HG02884 (cell line): ENCODE measurements around the gene DRAP1.
"Not testable (repeated sequence)": the region's sequence is repeated elsewhere in the genome, so short reads cannot be mapped to it uniquely, and the experiment has no call there.

ENCODE experiments used
- ATAC-seq: cut with Tn5 transposase; IDR thresholded peaks from one replicate; pipeline ENCODE4 v1.9.1; 2021; ENCODE audit warnings: mild to moderate bottlenecking, moderate library complexity; ENCODE audit not compliant: unreplicated experiment

DRAP1 gene

GRCh38 chr11:65927904-65928397, 8.7 kb downstream of the DRAP1 start:
- ATAC-seq = peak; percentile 52

- ATAC-seq = no peak
Observed at GRCh38 chr11:65928667-65929066, 9.4 kb downstream of the DRAP1 start.

DNA sequence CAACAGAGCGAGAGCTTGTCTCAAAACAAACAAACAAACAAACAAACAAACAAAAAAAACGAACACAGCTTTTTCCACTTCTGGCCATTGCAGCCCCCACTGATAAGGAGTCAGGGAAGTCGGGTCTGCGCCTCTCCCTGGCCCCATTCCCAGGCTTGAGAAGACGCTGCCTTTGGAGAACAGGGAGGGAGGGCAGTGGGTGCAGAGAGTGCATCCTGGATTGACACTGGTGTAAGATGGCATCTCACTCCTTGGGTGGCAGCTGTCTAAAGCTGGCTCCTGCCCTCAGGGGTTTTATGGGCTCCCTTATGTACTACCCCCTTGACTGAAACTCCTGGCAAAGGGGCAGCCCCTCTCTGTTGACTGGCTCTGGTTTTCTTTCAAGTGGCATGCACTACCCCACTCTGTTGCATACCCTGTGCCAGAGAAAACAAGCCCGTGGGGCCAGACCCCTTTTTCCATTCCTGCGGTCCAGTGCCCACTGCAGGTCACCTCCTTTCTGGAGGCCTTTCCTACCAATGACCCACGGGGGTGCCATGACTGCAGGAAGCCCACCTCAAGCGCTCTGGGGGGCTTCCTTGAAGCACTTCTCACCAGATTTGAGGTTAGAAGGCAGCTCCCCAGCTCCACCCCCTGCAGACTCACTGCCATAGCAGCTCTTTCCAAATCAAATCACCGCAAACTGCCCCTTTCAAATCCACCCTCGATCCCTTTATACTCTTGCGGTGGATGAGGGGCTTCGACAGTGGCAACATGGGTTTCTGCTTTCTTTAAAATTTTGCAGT, 12.7 kb downstream of the DRAP1 start:
- ATAC-seq = no peak

GRCh38 chr11:65932558-65932919, 13.3 kb downstream of the DRAP1 start:
- no peak for ATAC-seq

DNA sequence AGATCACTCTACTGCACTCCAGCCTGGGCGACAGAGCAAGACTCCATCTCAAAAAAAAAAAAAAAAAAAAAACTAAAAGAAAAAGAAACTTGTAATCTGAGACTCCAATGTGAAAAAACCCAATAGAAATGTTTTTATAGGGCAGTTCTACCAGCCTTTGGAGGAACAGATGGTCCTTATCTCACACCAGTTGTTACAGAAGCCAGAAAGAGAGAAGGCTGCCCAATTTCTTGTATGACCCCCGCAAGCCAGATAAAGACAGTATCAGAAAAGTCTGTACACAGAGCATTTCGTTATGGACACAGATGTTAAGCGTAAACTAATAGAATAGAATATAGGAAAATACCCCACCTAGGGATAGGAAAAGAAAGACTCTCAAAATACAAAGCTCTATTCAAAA, 14.8 kb downstream of the DRAP1 start:
- no peak for ATAC-seq

DNA sequence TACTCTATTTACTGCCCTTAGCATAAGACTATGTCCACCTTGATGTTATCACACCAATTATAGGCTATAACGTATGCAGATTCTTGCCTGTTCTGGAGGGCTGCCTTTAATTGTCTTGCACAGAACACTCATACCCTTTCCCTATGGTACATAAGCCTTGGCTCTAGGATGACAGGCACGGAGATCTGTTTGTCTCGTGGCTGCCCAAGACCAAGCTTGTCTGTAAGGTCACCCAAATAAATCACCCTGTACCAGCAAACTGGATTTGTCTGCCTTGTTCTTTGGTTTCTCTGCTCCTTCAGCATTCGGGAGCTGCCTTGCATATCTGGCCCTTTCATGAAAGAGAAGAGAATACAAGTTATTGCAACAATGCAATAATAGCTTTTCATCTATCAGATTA, 18.5 kb downstream of the DRAP1 start:
- ATAC-seq = no peak

DNA sequence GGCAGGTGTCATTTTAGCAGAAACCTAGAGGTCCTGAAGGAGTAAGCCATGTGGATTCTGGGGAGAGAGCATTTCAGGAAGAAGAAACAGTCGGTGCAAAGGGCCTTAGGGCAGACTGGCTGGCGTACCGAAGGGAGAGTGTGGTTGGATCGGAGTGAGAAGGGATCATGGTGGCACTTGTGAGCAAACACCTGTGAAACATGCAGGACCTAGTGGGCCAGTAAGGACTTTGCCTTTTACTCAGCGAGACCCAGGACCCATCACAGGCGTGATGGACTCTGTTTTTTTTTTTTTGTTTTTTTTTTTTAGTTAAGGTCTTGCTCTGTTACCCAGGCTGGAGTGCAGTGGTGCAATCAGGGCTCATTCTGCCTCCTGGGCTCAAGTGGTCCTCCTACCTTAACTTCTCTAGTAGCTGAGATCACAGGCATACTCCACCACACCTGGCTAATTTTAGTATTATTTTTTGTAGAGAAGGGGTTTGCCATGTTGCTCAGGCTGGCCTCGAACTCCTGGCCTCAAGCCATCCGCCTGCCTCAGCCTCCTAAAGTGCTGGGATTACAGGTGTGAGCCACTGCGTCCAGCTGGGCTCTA, 22.6 kb downstream of the DRAP1 start:
- no peak for ATAC-seq

DNA sequence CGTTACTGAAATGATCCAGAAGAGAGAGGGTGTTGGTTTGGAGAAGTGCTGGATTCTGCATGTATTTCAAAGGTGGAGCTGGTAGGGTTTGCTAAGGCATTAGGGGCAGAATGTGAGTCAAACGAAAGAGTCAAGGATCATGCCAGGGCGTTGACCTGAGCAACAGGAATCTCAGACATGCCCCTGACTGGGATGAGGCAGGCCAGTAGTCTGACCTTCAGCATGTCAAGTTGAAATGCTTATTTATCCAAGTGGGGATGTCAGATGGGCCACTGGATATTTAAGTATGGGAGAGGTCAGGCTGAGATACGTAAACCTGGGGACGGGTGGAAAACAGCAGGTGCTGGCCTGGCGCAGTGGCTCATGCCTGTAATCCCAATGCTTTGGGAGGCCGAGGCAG, 23.3 kb downstream of the DRAP1 start:
- no peak for ATAC-seq

GRCh38 chr11:65944191-65944590, 25.0 kb downstream of the DRAP1 start:
- ATAC-seq = no peak

GRCh38 chr11:65944767-65945166, 25.5 kb downstream of the DRAP1 start:
- no peak for ATAC-seq

DNA sequence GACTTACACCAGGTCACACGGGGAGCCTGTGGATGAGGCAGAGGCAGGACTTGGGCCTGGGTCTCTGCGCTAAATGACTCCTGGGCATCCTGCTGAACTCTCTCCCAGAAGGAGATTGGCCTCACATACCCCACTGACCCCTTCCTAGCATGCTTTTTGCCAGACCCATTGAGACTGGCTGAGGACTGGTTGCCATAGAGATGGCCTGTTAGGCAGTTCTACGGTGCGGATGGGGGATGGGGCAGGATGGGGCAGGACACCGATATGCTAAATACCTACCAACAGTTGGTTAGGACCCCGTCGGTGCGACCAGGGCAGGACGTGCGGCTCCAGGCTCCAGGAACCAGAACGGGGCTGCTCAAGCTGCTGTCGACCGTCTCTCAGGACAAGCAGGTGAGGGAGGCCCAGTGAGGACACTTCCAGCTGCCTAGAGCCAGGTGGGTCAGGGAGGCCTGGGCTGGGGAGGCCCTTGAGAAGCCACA, 26.2 kb downstream of the DRAP1 start, which contains the start of gene TSGA10IP:
Gene TSGA10IP (plus strand): TSS at position 51 of the 482 bp plus-strand sequence. CDS start 196 bp downstream, at position 247.
- ATAC-seq = no peak

GRCh38 chr11:65945941-65946558, 26.8 kb downstream of the DRAP1 start:
- no peak for ATAC-seq

DNA sequence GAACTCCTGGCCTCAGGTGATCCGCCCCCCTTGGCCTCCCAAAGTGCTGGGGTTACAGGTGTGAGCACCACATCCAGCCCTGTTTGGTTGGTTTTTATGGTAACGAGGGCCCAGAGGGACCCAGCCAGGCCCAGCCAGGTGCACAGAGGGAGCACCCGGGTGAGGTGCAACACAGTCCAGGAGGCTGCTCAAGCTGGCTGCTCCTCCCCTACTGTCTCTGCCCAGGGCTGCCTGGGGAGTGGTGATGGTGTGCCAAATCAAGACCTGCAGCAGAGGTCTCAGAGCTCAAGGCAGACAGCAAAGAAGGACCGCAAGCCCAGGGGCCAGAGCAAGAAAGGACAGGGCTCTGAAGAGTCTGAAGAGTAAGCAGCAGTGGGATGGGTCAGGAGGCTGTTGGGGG, 27.4 kb downstream of the DRAP1 start:
- ATAC-seq = no peak

DNA sequence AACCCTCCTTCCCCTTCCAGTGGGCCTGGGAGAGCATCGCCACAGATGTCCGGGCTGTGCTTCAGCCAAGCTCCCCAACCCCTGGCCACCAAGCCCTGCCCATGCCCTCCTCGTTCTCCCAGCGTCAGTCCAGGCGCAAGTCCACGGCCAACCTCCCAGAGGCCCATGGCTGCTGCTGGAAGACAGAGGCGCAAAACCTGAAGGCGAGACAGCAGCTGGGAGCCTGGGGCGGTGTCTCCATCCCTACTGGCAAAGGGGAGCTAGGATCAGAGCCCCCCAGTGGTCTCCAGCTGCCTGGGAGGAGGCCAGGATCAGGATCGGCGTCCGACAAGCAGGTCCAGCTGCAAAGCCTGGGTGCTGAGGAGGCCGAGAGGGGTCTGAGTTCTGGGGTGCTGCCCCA, 27.9 kb downstream of the DRAP1 start:
- ATAC-seq = no peak

DNA sequence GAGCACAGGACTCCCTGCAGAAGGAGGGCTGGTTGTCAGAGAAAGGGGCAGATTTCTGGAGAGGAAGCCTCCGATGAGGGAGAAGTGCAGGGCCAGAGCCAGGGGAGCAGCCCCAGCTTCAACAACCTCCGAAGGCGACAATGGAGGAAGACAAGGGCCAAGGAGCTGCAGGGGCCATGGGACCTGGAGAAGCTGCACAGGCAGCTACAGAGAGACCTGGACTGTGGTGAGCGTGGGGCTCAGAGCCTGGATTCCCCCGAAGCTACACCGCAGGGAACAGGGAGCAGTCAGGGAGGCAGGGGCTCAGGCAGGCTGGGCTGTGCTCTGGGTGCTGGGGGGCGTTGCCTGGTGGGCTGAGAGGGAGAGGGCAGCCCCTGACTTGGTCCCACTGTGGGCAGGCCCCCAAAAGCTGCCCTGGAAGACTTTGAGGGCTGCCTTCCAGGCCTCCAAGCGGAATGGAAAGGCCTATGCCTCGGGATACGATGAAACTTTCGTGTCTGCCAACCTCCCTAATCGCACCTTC, 28.4 kb downstream of the DRAP1 start:
- ATAC-seq = no peak

DNA sequence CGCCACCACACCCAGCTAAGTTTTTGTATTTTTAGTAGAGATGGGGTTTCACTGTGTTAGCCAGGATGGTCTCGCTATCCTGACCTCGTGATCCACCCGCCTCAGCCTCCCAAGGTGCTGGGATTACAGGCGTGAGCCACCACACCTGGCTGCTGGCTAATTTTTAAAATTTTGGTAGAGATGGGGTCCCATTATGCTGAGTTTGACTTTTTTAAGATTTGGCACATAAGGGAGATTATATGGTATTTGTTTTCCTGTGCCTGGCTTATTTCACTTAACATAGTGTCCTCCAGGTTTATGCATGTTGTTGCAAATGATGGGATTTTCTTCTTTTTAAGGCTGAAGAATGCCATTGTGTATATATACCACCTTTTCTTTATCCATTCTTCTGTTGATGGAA, 31.5 kb downstream of the DRAP1 start:
- not testable (repeated sequence) for ATAC-seq

DNA sequence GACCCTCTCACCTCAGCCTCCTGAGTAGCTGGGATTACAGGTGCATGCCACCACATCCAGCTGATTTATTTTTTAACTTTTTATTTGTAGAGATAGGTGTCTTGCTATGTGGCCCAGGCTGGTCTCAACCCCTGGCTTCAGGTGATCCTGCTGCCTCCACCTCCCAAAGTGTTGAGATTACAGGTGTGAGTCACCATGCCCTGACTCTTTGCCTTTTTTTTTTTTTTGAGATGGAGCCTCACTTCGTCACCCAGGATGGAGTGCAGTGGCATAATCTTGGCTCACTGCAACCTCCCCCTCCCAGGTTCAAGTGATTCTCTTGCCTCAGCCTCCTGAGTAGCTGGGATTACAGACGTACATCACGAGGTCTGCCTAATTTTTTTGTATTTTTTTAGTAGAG, 32.4 kb downstream of the DRAP1 start:
- not testable (repeated sequence) for ATAC-seq

- ATAC-seq = no peak
Observed at GRCh38 chr11:65952052-65952521, 32.9 kb downstream of the DRAP1 start.

- ATAC-seq = no peak
Observed at GRCh38 chr11:65953471-65953870, 34.2 kb downstream of the DRAP1 start.

- ATAC-seq = no peak
Observed at GRCh38 chr11:65954771-65955170, 35.5 kb downstream of the DRAP1 start.

GRCh38 chr11:65958291-65958690, 39.1 kb downstream of the DRAP1 start:
- no peak for ATAC-seq
